GM23338 (cell line): ENCODE results near the gene CHAC1. TPM values are rescaled to one million over a fixed set of nuclear protein-coding genes. Genes with fewer than 3 reads are reported as not detected.

Experiments used
- ATAC-seq: fragments of 200-7000 bp; cut with Tn5 transposase; 3 replicates; pipeline ENCODE4 v1.9.1; 2020
- DNase-seq: peaks from one replicate; pipeline ENCODE4 v3.0.0-alpha.2; 2015; ENCODE audit warnings: low spot score
- H2AFZ ChIP-seq: fragments of 200-600 bp; sonication (generic); 2 replicates; pipeline ENCODE4 v1.8.0; 2016; ENCODE audit warnings: antibody characterized with exemption, mild to moderate bottlenecking, moderate library complexity
- H3F3A ChIP-seq: fragments of 200-600 bp; sonication (generic); replicated peaks from 2 replicates; pipeline ENCODE4 v1.8.0; 2017; ENCODE audit warnings: antibody characterized with exemption, mixed run types, low read depth
- H3K27ac ChIP-seq: fragments of 200-600 bp; sonication (generic); 2 replicates; pipeline ENCODE4 v1.6.1; 2016; ENCODE audit warnings: low read depth
- H3K27me3 ChIP-seq: fragments of 200-600 bp; sonication (generic); 2 replicates; pipeline ENCODE4 v1.8.0; 2016; ENCODE audit warnings: mild to moderate bottlenecking, mixed run types, moderate library complexity; ENCODE audit not compliant: insufficient read depth
- H3K36me3 ChIP-seq: fragments of 200-600 bp; sonication (generic); 2 replicates; pipeline ENCODE4 v1.8.0; 2016; ENCODE audit warnings: mild to moderate bottlenecking; ENCODE audit not compliant: insufficient read depth
- H3K4me1 ChIP-seq: fragments of 200-600 bp; sonication (generic); 2 replicates; pipeline ENCODE4 v1.8.0; 2016; ENCODE audit warnings: mild to moderate bottlenecking, moderate library complexity; ENCODE audit not compliant: insufficient read depth
- H3K4me2 ChIP-seq: fragments of 200-600 bp; sonication (generic); 2 replicates; pipeline ENCODE4 v1.7.1; 2017; ENCODE audit warnings: mixed run types
- H3K4me3 ChIP-seq: fragments of 200-600 bp; sonication (generic); 2 replicates; pipeline ENCODE4 v1.6.1; 2016; ENCODE audit warnings: mixed run types
- H3K79me2 ChIP-seq: fragments of 200-600 bp; sonication (generic); replicated peaks from 2 replicates; pipeline ENCODE4 v1.8.0; 2017; ENCODE audit warnings: mild to moderate bottlenecking; ENCODE audit not compliant: insufficient read depth
- H3K9me2 ChIP-seq: fragments of 200-600 bp; sonication (generic); 2 replicates; pipeline ENCODE4 v1.8.0; 2017; ENCODE audit not compliant: insufficient read depth
- H4K20me1 ChIP-seq: fragments of 200-600 bp; sonication (generic); replicated peaks from 2 replicates; pipeline ENCODE4 v1.8.0; 2017; ENCODE audit warnings: mild to moderate bottlenecking; ENCODE audit not compliant: insufficient read depth
- H3K27ac Mint-ChIP-seq: 2 replicates; pipeline ENCODE4 v1.8.0; 2020; ENCODE audit warnings: inconsistent platforms, mild to moderate bottlenecking, moderate library complexity, mixed read lengths
- H3K27me3 Mint-ChIP-seq: 3 replicates; pipeline ENCODE4 v1.8.0; 2022; ENCODE audit warnings: low read depth, mild to moderate bottlenecking, moderate library complexity, mixed read lengths, inconsistent platforms; ENCODE audit not compliant: insufficient read depth, poor library complexity
- H3K36me3 Mint-ChIP-seq: 3 replicates; pipeline ENCODE4 v1.8.0; 2021; ENCODE audit warnings: low read depth, mild to moderate bottlenecking, inconsistent platforms, moderate library complexity, mixed read lengths
- H3K4me1 Mint-ChIP-seq: 3 replicates; pipeline ENCODE4 v1.8.0; 2020; ENCODE audit warnings: mild to moderate bottlenecking, inconsistent platforms, mixed read lengths
- H3K4me3 Mint-ChIP-seq: 3 replicates; pipeline ENCODE4 v1.8.0; 2021; ENCODE audit warnings: moderate library complexity, mild to moderate bottlenecking, inconsistent platforms, mixed read lengths
- H3K9me3 Mint-ChIP-seq: 3 replicates; pipeline ENCODE4 v1.8.0; 2020; ENCODE audit warnings: moderate library complexity, mild to moderate bottlenecking, inconsistent platforms, mixed read lengths
- CREB1 ChIP-seq: fragments of 250-450 bp; sonication (Bioruptor Pico); IDR thresholded peaks from 2 replicates; pipeline ENCODE4 v1.5.0; 2020; ENCODE audit warnings: low read depth, mild to moderate bottlenecking, moderate library complexity
- EZH2 ChIP-seq: fragments of 200-600 bp; sonication (generic); IDR thresholded peaks from one replicate; pipeline ENCODE4 v1.8.0; 2017; ENCODE audit warnings: antibody characterized with exemption, mild to moderate bottlenecking, low read depth; ENCODE audit not compliant: unreplicated experiment
- EZH2phosphoT487 ChIP-seq: fragments of 200-600 bp; sonication (generic); IDR thresholded peaks from one replicate; pipeline ENCODE4 v1.8.1; 2018; ENCODE audit warnings: antibody characterized with exemption; ENCODE audit not compliant: unreplicated experiment
- JUNB ChIP-seq: IDR thresholded peaks from one replicate; pipeline ENCODE4 v1.6.1; 2016; ENCODE audit warnings: antibody characterized with exemption; ENCODE audit not compliant: unreplicated experiment
- NANOG ChIP-seq: IDR thresholded peaks from 2 replicates; pipeline ENCODE4 v1.6.1; 2016; ENCODE audit warnings: antibody characterized with exemption, borderline replicate concordance
- POLR2AphosphoS5 ChIP-seq: IDR thresholded peaks from 2 replicates; pipeline ENCODE4 v1.6.1; 2016; ENCODE audit warnings: antibody characterized with exemption, low read depth
- ZNF114 ChIP-seq: fragments of 250-450 bp; sonication (Bioruptor Pico); IDR thresholded peaks from 2 replicates; pipeline ENCODE4 v1.5.0; 2020; ENCODE audit warnings: mild to moderate bottlenecking, moderate library complexity
- polyA plus RNA-seq: library from polyadenylated mRNA; unstranded; fragments of >200 nt; fragmentation: Nextera tagmentation; extraction: Ambion mirVana; gene quantifications from 2 replicates; pipeline ENCODE4 v1.2.1, GENCODE V29; 2016
- total RNA-seq: library from RNA; depleted of rRNA; stranded (reverse); fragments of >200 nt; shearing (Covaris generic); gene quantifications from 2 replicates; pipeline ENCODE4 v1.2.3, GENCODE V29; 2014
- TF ChIP-seq, protein P1 (sequence below): fragments of 250-450 bp; sonication (Bioruptor Pico); IDR thresholded peaks from 2 replicates; pipeline ENCODE4 v1.5.0; 2020; ENCODE audit warnings: mild to moderate bottlenecking, moderate library complexity

The CHAC1 gene
- total and polyA plus RNA-seq, 2 experiments from 2014 or later = 73.0 to 124 TPM

DNA sequence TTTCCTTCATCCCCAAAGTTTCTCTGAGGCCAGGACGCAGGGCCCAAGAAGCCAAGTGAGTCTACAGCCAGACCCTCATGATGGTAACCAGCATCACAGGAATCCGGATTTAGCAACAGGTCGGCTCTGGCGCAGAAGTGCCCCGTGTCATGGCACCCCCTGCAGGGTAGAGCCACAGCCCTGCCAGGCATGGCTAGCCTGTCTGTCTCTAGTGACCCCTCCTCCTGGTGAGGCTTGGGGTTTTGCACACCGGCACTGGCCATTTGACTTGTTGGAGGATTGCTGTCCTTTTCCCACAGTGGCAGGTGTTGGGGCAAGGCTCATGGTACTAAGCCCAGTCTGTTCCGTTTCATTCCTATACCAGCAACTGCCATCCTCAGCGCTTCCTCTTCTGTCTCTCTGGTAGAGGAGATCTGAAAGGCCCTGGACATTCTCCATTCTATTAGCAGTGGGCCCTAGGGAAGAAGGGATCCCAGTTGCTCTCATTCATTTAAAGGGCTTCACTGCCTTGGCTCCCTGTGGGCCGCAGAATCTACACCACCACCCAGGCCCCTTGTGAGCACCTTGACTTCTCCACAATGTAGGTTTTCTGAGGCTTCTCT, 9.4 kb upstream of the CHAC1 start (continued):
- TF ChIP-seq, protein P1, sequence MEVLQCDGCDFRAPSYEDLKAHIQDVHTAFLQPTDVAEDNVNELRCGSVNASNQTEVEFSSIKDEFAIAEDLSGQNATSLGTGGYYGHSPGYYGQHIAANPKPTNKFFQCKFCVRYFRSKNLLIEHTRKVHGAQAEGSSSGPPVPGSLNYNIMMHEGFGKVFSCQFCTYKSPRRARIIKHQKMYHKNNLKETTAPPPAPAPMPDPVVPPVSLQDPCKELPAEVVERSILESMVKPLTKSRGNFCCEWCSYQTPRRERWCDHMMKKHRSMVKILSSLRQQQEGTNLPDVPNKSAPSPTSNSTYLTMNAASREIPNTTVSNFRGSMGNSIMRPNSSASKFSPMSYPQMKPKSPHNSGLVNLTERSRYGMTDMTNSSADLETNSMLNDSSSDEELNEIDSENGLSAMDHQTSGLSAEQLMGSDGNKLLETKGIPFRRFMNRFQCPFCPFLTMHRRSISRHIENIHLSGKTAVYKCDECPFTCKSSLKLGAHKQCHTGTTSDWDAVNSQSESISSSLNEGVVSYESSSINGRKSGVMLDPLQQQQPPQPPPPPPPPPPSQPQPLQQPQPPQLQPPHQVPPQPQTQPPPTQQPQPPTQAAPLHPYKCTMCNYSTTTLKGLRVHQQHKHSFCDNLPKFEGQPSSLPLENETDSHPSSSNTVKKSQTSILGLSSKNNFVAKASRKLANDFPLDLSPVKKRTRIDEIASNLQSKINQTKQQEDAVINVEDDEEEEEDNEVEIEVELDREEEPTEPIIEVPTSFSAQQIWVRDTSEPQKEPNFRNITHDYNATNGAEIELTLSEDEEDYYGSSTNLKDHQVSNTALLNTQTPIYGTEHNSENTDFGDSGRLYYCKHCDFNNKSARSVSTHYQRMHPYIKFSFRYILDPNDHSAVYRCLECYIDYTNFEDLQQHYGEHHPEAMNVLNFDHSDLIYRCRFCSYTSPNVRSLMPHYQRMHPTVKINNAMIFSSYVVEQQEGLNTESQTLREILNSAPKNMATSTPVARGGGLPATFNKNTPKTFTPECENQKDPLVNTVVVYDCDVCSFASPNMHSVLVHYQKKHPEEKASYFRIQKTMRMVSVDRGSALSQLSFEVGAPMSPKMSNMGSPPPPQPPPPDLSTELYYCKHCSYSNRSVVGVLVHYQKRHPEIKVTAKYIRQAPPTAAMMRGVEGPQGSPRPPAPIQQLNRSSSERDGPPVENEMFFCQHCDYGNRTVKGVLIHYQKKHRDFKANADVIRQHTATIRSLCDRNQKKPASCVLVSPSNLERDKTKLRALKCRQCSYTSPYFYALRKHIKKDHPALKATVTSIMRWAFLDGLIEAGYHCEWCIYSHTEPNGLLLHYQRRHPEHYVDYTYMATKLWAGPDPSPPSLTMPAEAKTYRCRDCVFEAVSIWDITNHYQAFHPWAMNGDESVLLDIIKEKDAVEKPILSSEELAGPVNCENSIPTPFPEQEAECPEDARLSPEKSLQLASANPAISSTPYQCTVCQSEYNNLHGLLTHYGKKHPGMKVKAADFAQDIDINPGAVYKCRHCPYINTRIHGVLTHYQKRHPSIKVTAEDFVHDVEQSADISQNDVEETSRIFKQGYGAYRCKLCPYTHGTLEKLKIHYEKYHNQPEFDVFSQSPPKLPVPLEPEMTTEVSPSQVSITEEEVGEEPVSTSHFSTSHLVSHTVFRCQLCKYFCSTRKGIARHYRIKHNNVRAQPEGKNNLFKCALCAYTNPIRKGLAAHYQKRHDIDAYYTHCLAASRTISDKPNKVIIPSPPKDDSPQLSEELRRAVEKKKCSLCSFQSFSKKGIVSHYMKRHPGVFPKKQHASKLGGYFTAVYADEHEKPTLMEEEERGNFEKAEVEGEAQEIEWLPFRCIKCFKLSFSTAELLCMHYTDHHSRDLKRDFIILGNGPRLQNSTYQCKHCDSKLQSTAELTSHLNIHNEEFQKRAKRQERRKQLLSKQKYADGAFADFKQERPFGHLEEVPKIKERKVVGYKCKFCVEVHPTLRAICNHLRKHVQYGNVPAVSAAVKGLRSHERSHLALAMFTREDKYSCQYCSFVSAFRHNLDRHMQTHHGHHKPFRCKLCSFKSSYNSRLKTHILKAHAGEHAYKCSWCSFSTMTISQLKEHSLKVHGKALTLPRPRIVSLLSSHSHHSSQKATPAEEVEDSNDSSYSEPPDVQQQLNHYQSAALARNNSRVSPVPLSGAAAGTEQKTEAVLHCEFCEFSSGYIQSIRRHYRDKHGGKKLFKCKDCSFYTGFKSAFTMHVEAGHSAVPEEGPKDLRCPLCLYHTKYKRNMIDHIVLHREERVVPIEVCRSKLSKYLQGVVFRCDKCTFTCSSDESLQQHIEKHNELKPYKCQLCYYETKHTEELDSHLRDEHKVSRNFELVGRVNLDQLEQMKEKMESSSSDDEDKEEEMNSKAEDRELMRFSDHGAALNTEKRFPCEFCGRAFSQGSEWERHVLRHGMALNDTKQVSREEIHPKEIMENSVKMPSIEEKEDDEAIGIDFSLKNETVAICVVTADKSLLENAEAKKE (CRISPR knock-in tag) = no peak
- no peak for TF ChIP-seq EZH2
- no peak for TF ChIP-seq POLR2AphosphoS5
- no peak for TF ChIP-seq EZH2phosphoT487
- no peak for TF ChIP-seq JUNB
- TF ChIP-seq NANOG = no peak
- no peak for TF ChIP-seq CREB1

DNA sequence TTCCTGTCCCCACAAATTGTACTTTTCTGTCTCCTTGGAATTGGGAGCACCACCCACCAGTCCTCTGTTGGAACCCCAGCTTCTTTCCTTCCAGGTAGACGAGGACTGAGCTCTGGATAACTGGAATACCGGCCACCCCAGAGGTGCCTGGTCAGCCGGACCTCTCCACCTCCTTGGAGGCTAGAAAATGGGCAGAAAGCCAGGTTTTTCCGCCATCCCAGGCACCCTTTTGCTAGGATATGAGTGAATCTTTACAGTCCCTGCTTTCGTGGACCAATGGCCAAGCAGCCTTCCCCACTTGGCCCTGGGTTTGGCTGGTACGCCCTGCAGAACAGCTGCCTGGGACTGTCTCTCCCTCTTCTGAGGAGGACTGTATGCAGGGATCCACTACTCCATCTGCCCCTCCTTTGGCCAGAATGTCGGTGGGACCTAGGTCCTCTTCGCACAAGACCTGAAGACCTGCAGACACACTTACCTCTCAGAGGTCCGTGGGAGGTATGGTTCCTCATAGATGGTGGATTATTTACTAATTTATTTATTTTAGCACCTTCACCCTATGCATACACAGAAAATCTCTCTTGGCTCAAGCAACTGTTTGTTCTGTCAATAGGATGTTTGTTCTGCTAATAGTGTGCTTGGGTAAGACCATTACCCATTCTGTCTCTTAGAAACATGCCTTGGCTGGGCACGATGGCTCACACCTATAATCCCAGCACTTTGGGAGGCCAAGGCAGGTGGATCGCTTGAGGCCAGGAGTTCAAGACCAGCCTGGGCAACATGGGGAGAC, 8.6 kb upstream of the CHAC1 start:
- peaks cover 32% of the 10 kb centered on the region for H3K4me1 ChIP-seq
- no peak for TF ChIP-seq NANOG
- TF ChIP-seq ZNF114 (CRISPR knock-in tag) = no peak
- no peaks in the 10 kb centered on the region for H3K79me2 ChIP-seq
- Mint-ChIP-seq H3K36me3 (no peaks in the 10 kb centered on the region; the same call in 2 of the 3 replicates), H3K4me1 (peaks cover 35% of the 10 kb centered on the region), H3K9me3 (no peaks in the 10 kb centered on the region; the same call in 2 of the 3 replicates), H3K27ac (no peak overlapping the region), H3K4me3 (no peak overlapping the region; the same call in 2 of the 3 replicates), H3K27me3 (peaks cover 28% of the 10 kb centered on the region)
- H3K4me3 ChIP-seq = no peak overlapping the region
- DNase-seq (no peak), ATAC-seq (no peak)
- H3K4me2 ChIP-seq = no peak overlapping the region
- H3K36me3 ChIP-seq = no peaks in the 10 kb centered on the region
- H2AFZ ChIP-seq = no peak overlapping the region
- peaks cover 11% of the 10 kb centered on the region for H3F3A ChIP-seq
- H3K27me3 ChIP-seq = peaks cover 24% of the 10 kb centered on the region
- H3K27ac ChIP-seq = no peak overlapping the region
- no peaks in the 10 kb centered on the region for H4K20me1 ChIP-seq
- H3K9me2 ChIP-seq = no peaks in the 10 kb centered on the region
